ENCODE data around the gene PROK2.

DNA sequence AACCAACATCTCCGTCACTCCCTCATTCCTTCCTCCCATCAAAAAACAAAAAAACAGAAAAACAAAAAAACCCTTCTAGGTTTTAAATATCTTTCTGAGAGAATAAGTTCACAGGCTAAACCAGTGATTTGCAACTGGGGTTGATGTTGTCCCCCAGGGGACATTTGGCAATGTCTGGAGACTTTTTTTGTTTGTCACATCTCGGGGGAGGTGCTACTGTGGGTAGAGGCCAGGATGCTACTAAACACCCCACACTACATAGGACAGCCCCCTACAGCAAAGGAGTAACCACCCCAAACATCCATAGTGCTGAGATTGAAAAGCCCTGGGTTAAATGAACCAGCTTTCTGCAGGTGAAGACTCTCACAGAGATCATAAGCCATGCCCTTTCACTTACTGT lies 17.0 kb upstream of the PROK2 start:
- TF ChIP-seq, protein P1, sequence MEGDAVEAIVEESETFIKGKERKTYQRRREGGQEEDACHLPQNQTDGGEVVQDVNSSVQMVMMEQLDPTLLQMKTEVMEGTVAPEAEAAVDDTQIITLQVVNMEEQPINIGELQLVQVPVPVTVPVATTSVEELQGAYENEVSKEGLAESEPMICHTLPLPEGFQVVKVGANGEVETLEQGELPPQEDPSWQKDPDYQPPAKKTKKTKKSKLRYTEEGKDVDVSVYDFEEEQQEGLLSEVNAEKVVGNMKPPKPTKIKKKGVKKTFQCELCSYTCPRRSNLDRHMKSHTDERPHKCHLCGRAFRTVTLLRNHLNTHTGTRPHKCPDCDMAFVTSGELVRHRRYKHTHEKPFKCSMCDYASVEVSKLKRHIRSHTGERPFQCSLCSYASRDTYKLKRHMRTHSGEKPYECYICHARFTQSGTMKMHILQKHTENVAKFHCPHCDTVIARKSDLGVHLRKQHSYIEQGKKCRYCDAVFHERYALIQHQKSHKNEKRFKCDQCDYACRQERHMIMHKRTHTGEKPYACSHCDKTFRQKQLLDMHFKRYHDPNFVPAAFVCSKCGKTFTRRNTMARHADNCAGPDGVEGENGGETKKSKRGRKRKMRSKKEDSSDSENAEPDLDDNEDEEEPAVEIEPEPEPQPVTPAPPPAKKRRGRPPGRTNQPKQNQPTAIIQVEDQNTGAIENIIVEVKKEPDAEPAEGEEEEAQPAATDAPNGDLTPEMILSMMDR (conservative IDR thresholded peaks at IDR 0.05; ENCODE audit: low read depth, low read length) = no peak
- TF ChIP-seq EZH2 (IDR thresholded peaks at IDR 0.05; ENCODE audit: low read length, unreplicated experiment) = no peak
- TF ChIP-seq EZH2phosphoT487 (IDR thresholded peaks at IDR 0.05; ENCODE audit: borderline replicate concordance, low read length) = no peak

All from PC-3 (cell line).